ENCODE measurements around the gene OR51B4.
"Not testable (repeated sequence)": the region's sequence is repeated elsewhere in the genome, so short reads cannot be mapped to it uniquely, and the experiment has no call there.

The OR51B4 gene

GRCh38 chr11:5301846-5302245, at the start of gene OR51B4:
OR51B4 (minus strand) TSS chr11:5301946; CDS start chr11:5301946, 0 bp downstream.
- no peak for DNase-seq

GRCh38 chr11:5351208-5351607, 49.5 kb upstream of the OR51B4 start, which contains the start of gene OR51B6:
OR51B6 (plus strand) TSS chr11:5351508; CDS start chr11:5351508, 0 bp downstream.
- DNase-seq = no peak

GRCh38 chr11:5349550-5349949, 47.8 kb upstream of the OR51B4 start:
- no peak for DNase-seq

GRCh38 chr11:5348551-5349194, 46.9 kb upstream of the OR51B4 start:
- DNase-seq = no peak

- no peak for DNase-seq
These were observed 44.1 kb upstream of the OR51B4 start for GRCh38 chr11:5345831-5346230.

- DNase-seq = no peak
These were observed 42.0 kb upstream of the OR51B4 start, which contains the start of gene OR51B5 for GRCh38 chr11:5343474-5344335. OR51B5 (minus strand) TSS chr11:5343524; CDS start chr11:5343524, 0 bp downstream.

GRCh38 chr11:5339771-5340322, 38.1 kb upstream of the OR51B4 start:
- no peak for DNase-seq

- DNase-seq = not testable (repeated sequence)
These were observed 35.5 kb upstream of the OR51B4 start for GRCh38 chr11:5337253-5337652.

- no peak for DNase-seq
These were observed 34.6 kb upstream of the OR51B4 start for GRCh38 chr11:5336331-5336730.

GRCh38 chr11:5335170-5335569, 33.4 kb upstream of the OR51B4 start:
- DNase-seq = no peak

- no peak for DNase-seq
These were observed 22.5 kb upstream of the OR51B4 start, which contains the start of gene OR51B2 for GRCh38 chr11:5324197-5324596. OR51B2 (minus strand) TSS chr11:5324297; CDS start chr11:5324297, 0 bp downstream.

GRCh38 chr11:5317292-5317691, 15.5 kb upstream of the OR51B4 start:
- no peak for DNase-seq

- DNase-seq = not testable (repeated sequence)
These were observed 11.7 kb upstream of the OR51B4 start for GRCh38 chr11:5313326-5314023.

GRCh38 chr11:5310423-5310822, 8.7 kb upstream of the OR51B4 start:
- no peak for DNase-seq

- no peak for DNase-seq
These were observed 5.7 kb upstream of the OR51B4 start for GRCh38 chr11:5307256-5308019.

GRCh38 chr11:5304046-5304445, 2.3 kb upstream of the OR51B4 start:
- DNase-seq = no peak

GRCh38 chr11:5303626-5304025, 1.9 kb upstream of the OR51B4 start:
- no peak for DNase-seq

- DNase-seq = no peak
These were observed 1.5 kb downstream of the OR51B4 start for GRCh38 chr11:5300251-5300650.

GRCh38 chr11:5298451-5298850, 3.3 kb downstream of the OR51B4 start:
- DNase-seq = no peak

- DNase-seq = no peak
These were observed 3.9 kb downstream of the OR51B4 start for GRCh38 chr11:5297721-5298323.

- DNase-seq = not testable (repeated sequence)
These were observed 7.3 kb downstream of the OR51B4 start for GRCh38 chr11:5294342-5294995.
